Measurements from ENCODE around the gene GTF2H2C. TPM values are rescaled to one million over a fixed set of nuclear protein-coding genes. Genes with fewer than 3 reads are reported as not detected.
A peak's percentile ranks its signal among the peaks of the same experiment; 100 is the strongest.

The GTF2H2C gene
- total and polyA plus RNA-seq, 2 of the 8 experiments (the other 6 are each of a cell fraction or from before 2014, with no cell fraction given): 20.8 to 45.1 TPM

GRCh38 chr5:69528609-69529008 lies 31.4 kb upstream of the GTF2H2C start:
- Histone ChIP-seq H3K23me2 (ENCODE audit: low read depth, low read length) (no peaks in the 10 kb centered on the region), H3K27me3 (replicated peaks in 1 of 4; ENCODE audit: control insufficient read depth in 3 of 4, extremely low read depth in 1 of 4, insufficient read depth in 3 of 4, low read length in 3 of 4) (no peaks in the 10 kb centered on the region), H3K4me1 (replicated peaks in 1 of 4; ENCODE audit: control insufficient read depth in 3 of 4, insufficient read depth in 4 of 4, low read length in 3 of 4) (peaks cover 0 to 8% (median 2%) of the 10 kb centered on the region in 4 experiments; a peak in 2 of 7 replicates), H3K36me3 (ENCODE audit: control insufficient read depth in 2 of 4, insufficient read depth in 4 of 4, low read length in 3 of 4) (peaks cover 0 to 8% (median 0%) of the 10 kb centered on the region in 4 experiments; a peak in 1 of 8 replicates), H4K20me1 (replicated peaks in 1 of 2; ENCODE audit: control insufficient read depth in 1 of 2, insufficient read depth in 2 of 2, low read length in 2 of 2) (peaks cover 2% of the 10 kb centered on the region in 2 experiments), H4K8ac (ENCODE audit: extremely low read depth, insufficient read depth, low read length) (no peak overlapping the region), H2BK15ac (ENCODE audit: low read length) (no peak overlapping the region), H4K91ac (replicated peaks; ENCODE audit: insufficient read length, low read length) (no peak overlapping the region), H3K4ac (replicated peaks; ENCODE audit: insufficient read length, low read depth, low read length) (no peak overlapping the region), H2BK12ac (ENCODE audit: low read depth, low read length) (no peak overlapping the region), H2BK120ac (replicated peaks; ENCODE audit: low read depth, low read length) (no peak overlapping the region), H3K4me2 (ENCODE audit: insufficient read depth in 1 of 2, low read depth in 2 of 2, low read length in 2 of 2) (0 out of 4 replicates have a peak overlapping the region, but pooled peaks of 1 of the 2 experiments have one; percentile 41), H3K79me1 (ENCODE audit: low read depth, low read length) (no peaks in the 10 kb centered on the region; the same call in 1 of the 2 replicates), H3K56ac (replicated peaks; ENCODE audit: insufficient read length, low read depth, low read length) (no peak overlapping the region), H3K27ac (ENCODE audit: low read depth, low read length) (no peak overlapping the region), H3K4me3 (ENCODE audit: extremely low read depth in 1 of 4, insufficient read depth in 2 of 4, low read depth in 3 of 4, low read length in 4 of 4) (no peak overlapping the region), H2BK5ac (ENCODE audit: low read depth, low read length) (no peak overlapping the region), H4K5ac (ENCODE audit: insufficient read length, low read depth, low read length) (no peak overlapping the region), H3K18ac (ENCODE audit: extremely low read depth, low read length) (no peak overlapping the region), H2AK5ac (ENCODE audit: low read depth, low read length) (peak overlapping the region; percentile 60; the same call in 1 of the 2 replicates), H3K23ac (ENCODE audit: insufficient read length) (no peak overlapping the region), H3K79me2 (ENCODE audit: control insufficient read depth in 1 of 2, insufficient read depth in 2 of 2, low read length in 2 of 2) (peaks cover 0 to 10% of the 10 kb centered on the region in 2 experiments; a peak in 1 of 4 replicates), H2AFZ (ENCODE audit: low read length) (no peak overlapping the region), H3K9ac (replicated peaks in 1 of 4; ENCODE audit: extremely low read depth in 1 of 4, low read depth in 3 of 4, low read length in 3 of 4) (no peak overlapping the region), H3K14ac (ENCODE audit: insufficient read length) (no peak overlapping the region), H3K9me3 (ENCODE audit: insufficient read depth in 2 of 2, low read depth in 1 of 2, low read length in 1 of 2) (no peaks in the 10 kb centered on the region), H2BK20ac (ENCODE audit: low read length) (no peak overlapping the region)
- WGBS, 2 experiments (ENCODE audit: extremely low coverage in 1 of 2, insufficient coverage in 1 of 2, insufficient read length in 1 of 2, insufficient replicate concordance in 2 of 2, low coverage in 1 of 2, low lambda C conversion rate in 2 of 2, missing lambda C conversion rate in 1 of 2): 87% methylated on average over 4 of the region's 4 CpGs; no CpG with 5 or more reads in 1 of the 2 experiments
- no peak for DNase-seq (ENCODE audit: low read depth in 1 of 2, low spot score in 2 of 2)
- ChIA-PET POLR2A (ENCODE audit: partially characterized antibody) (interaction anchor here (0.7 to 0.8 kb wide), 2 partner anchors 17 to 117 kb away, joined by 3 to 4 read pairs; no protein-coding TSS in a partner anchor), CTCF (ENCODE audit: partially characterized antibody) (interaction anchor here (0.5 to 1.2 kb wide), 3 partner anchors 10 to 177 kb away, joined by 3 read pairs; no protein-coding TSS in a partner anchor)
- FAIRE-seq: no peak
